Measurements from ENCODE around the gene HOXC4.

The HOXC4 gene

DNA sequence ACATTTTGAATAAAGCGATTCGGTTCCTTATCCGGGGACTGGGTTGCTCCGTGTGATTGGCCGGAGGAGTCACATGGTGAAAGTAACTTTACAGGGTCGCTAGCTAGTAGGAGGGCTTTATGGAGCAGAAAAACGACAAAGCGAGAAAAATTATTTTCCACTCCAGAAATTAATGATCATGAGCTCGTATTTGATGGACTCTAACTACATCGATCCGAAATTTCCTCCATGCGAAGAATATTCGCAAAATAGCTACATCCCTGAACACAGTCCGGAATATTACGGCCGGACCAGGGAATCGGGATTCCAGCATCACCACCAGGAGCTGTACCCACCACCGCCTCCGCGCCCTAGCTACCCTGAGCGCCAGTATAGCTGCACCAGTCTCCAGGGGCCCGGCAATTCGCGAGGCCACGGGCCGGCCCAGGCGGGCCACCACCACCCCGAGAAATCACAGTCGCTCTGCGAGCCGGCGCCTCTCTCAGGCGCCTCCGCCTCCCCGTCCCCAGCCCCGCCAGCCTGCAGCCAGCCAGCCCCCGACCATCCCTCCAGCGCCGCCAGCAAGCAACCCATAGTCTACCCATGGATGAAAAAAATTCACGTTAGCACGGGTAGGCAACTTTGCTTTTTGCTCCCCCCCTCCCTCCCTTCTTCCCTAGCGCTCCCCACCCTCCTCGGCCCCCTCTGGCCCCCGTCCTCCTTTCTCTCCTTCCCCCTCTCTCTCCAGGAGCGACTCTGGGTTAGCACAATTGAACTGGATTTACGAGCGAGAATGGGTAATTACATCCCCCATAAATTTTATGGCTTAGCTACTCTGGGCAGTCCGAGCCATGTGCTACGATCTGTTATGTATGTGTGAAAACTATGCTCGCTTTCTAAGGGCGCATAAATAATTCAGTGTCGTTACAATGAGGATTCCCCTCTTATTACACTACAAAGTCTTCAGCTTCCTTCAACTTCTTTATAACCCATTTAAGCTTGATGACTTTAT, at the start of gene HOXC4:
HOXC4 (plus strand) TSS at position 85 of the 991 bp plus-strand sequence; CDS start at position 173, 88 bp downstream.
- DNase-seq (ENCODE audit: low read depth in 3 of 3): no peak

DNA sequence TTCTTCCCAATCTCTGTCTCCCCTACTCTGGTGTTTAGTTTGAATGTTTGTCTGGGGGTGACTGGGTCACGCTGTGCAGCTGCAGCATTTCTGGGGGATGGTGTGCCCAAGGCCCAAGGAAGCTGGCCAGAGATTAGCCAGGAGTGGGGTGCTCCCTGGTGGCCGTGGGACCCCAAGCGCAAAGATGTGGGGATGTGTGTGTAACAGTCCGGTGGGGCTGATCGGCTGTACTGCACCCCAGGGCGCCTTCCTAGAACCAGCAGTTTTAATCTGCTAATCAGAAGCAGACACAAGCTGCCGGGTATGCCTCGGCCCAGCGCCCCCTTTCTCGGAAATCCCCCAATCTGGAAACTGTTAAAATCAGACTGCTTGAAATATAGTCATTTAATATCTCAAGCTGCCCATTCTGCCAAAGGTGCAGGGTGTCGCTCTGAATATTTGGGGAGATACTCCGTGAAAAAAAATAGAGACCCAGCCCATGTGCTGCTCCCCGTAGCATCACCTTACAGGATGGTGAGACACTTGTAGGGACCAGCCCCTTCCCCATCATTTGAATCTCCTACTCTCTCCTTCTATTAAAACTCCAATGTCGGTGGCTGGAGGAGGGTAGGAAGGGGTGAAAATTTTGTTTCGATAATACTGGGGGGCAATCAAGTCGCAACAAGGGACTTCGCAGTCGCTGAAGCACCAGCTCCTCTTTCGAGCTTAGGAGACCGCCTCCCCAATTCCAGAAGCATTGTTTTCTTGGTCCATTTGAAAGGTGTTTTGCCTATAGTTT, 49.4 kb upstream of the HOXC4 start:
- DNase-seq (ENCODE audit: low read depth in 3 of 3): no peak

DNA sequence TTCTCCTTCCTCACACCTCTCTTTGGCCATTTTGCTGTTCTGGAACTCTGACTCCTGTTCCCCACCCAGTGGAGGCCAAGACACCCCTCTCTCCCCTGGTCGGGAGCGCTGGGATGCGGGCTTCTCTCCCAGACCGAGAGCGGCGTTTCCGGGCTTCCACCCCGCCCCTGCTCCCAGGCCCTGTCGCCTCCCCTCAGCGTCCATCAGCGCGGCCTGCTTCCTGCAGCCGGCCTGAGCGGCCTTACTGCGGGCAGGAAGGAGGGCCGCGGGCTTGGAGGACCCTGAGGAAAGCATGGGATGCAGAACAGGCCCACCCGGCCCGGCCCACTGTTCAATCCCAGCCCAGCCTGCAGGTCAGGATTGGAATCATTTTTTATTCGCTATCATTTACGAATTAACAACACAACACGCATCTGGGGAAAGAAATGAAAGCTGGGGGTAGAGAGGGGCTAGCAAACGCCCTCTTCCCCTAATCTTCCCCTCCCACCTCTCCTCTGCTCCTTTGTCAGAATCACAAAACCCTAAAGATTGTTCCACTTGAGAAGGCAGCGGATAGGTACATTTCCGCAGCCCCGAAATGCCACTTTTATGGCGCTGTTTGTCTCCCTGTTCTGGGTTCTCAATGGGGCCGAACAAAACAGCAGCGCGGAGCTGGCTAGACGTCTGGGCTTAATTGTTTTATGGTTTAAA, 48.6 kb upstream of the HOXC4 start:
- no peak for DNase-seq (ENCODE audit: low read depth in 3 of 3)

DNA sequence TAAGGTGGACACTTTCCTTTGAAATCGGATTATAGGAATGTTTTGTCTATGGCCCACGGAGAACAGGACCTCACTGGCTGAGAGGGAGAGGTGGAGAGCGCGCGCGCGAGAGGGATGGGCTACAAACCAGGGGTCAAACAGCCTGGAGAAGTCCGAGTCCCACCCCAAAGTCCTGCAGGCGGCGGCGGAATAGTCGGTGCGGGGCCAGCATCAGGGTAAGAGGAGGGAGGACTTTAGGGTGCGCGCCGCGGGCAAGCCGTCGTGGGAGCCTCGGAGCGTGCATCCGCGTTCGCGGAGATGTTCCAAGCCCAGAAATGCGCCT, 48.1 kb upstream of the HOXC4 start:
- no peak for DNase-seq (ENCODE audit: low read depth in 3 of 3)

DNA sequence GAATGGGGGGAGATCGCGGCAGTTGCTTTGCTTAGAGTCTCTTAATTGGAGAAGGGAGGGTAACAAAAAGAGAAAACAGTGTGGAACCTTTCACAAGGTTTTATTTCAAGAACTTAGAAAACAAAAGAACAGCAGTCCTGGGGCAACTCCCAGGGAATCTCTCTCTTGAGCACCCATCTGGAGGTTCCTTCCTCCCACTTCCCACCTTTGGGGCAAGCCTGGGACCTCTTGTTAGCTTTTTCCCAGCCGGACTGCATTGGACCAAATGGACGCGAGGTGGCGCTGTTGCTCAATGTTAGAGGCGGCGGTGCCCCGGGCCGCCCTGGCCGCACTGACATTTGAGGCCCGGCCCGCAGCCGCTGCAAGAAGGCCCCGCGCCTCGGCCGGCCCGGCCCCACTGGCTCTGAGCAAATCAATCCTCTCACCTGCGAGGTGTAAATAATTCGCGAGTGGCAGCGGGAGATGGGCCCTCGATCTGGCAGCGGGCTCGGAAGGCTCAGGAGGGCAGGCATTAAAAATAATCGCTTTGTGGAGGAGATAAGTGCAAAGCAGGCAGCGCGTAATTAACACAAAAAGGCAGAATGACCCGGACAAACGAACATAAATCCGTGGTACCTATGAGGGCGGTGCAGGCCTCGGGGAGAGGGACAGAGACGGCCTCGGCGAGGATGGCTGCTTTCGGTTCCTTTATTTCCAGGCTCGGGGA, 47.6 kb upstream of the HOXC4 start:
- peak; percentile 73 to 78 (median 78) for DNase-seq (ENCODE audit: low read depth in 3 of 3)

DNA sequence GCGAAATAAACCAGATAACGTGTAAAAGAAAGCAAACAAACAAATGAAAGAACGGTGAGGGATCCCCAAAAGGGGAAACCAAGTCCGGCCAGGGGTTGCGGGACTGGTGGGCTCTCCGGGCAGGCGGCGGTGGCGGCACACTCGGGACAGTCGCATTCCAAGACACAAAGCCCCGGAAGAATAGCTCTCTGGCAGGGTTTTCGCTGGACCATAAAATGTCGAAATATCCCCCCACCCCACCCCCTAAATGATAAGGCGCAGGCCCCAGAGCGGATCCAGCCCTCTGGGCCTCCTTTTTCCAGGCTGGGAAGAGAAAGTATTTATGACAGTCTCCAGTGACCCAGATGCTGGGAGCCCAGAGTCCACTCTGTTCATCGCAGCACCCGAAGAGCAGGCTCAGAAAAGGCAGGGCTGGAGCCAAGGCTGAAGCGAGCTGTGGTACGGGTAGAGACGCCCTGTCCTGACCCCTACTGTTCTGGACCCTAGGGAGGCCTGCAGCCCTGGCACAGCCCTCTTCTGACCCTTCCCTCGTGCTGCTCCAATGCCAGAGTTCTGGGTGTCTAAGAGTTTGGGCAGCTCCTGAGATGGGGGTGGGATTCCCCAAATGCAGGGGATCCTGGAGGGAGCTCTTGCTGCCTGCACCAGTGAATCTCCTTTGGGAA, 46.9 kb upstream of the HOXC4 start:
- no peak for DNase-seq (ENCODE audit: low read depth in 3 of 3)

DNA sequence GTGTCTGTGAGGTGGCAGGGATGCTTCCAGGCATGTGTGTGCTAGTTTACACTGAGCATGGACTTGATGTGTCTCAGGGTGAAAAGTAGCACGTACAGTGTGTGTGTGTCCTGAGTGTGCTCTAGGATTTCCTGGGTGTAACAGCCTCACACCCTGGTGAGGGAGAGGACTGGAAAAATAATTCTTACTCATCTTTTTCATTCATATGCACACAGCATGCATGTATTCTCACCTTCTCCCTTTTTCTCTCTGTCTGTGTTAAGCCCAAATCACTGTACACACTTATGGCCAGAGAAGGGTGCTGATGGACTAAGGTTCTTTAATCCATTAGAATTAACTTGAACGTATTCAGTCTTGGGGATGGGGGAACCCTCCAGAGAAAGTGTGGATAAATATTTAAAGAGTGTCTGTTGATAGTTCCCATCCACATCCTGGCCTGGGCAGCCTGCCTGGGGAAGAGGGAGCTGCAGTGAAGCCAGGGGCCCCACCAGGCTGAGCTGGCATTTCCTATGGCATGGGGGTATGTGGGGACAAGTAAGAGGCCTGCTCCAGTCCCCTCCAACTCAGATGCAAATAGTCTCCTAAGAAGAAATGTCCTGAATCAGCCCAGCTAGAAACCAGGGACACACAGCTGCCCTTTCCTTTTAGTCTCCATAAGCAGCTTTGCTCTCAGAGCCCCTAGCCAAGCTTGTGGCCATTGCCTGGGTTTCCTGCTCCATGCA, 45.9 kb upstream of the HOXC4 start:
- DNase-seq (ENCODE audit: low read depth in 3 of 3): no peak

DNA sequence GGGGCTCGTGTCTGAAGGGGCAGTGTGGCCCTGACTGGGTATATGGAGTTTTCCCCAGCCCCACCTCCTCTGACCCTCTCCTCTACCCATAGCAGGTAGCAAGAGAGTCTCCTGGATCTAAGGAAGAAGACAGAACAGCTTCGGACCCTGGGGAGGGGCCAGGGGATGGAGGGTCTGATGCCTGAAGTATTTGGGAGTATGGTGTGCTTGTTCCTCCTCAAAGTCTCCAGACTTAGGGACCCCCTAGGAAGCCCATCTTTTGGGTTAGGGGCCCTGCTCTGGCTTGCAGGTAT, 45.4 kb upstream of the HOXC4 start:
- no peak for DNase-seq (ENCODE audit: low read depth in 3 of 3)

DNA sequence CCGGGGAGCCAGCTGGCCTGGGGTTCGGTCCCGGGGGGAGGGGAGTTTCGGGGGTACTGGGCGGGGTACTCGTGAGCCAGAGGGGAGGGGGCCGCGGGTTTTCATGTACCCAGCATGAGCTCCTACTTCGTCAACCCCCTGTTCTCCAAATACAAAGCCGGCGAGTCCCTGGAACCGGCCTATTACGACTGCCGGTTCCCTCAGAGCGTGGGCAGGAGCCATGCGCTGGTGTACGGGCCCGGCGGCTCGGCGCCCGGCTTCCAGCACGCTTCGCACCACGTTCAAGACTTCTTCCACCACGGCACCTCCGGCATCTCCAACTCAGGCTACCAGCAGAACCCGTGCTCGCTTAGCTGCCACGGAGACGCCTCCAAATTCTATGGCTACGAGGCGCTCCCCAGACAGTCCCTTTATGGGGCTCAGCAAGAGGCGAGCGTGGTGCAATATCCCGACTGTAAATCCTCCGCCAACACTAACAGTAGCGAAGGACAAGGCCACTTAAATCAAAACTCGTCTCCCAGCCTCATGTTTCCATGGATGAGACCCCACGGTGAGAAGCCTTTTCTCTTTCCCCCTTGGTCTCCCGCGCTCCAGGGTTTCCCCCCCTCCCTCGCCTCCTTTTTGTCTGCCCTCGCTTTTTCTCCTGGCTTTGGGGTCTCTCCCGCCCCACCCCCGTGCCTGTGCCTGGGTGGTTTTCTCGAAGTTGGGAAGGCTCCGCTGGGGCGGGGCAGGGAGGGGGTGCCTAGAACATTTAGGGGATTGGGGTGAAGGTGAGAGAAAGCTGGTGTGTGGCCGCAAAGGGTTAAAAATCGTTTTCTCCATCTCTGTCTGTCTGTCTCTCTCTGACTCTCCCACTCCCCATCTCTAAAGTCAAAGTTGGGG, 44.2 kb upstream of the HOXC4 start:
- no peak for DNase-seq (ENCODE audit: low read depth in 3 of 3)

DNA sequence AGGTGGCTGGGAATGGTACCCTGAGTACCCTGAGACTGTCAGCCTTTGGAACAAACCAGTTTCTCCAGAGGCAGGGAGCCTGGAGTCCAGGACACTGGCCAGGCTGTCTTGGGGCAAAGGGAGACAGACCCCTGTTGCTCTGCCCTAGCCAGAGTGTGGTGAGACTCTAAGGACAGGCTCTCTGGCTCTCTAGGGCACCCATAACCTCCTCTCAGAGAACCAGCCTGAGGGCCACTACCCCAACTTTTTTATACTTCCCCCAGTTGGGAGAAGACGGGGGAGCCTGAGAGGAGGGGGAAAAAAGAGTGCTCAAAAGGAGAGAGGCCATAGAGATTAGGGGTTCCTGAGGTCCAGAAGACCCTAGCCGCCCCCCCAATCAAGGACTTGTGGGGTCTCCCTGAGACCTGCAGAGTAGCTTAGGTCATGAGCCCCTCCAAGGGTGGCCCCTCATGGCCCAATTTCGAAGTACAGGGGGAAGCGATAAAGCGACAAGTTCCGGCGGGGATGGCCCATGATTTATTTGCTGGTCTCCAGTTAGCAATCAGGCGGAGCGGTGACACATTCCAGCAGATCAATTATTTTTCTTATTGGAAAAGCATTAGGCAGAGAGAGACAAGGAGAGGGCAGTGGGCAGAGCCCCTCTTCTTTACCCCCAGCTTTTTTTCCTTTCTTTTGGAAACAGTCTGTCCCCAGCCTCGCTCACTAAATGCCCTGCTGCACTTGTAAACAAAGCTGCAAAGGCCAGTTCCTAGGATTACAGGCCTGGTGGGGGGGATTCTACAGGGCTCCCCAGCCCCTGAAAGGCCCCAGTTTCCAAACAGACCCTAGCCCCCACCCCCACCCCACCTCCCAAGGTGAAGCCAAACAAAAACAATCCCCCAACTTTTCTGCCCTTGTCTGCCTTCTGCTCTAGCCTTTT, 43.3 kb upstream of the HOXC4 start:
- DNase-seq (ENCODE audit: low read depth in 3 of 3): no peak

DNA sequence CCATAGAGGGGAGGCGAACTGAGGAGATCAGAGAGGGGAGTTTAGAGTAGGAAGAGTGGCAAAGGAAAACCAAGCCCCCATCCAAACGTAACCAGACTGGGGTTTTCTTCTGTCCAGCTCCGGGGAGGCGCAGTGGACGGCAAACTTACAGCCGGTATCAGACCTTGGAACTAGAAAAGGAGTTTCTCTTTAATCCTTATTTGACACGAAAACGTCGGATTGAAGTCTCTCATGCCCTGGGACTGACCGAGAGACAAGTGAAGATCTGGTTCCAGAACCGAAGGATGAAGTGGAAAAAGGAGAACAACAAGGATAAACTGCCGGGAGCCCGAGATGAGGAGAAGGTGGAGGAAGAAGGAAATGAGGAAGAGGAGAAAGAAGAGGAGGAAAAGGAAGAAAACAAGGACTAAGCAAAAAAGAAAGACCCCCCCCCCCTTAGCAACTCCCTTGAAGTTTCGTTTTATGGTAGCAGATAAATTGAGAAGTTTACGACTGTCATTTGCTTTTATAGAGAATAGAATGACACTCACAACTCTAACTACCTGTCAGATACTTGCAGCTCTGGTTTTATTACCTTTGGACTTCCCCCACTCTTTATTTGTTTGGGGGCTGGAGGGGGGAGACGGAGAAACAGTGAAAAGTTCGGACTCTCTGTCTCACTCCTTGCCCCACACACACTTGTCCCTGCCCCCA, 42.5 kb upstream of the HOXC4 start:
- no peak for DNase-seq (ENCODE audit: low read depth in 3 of 3)

DNA sequence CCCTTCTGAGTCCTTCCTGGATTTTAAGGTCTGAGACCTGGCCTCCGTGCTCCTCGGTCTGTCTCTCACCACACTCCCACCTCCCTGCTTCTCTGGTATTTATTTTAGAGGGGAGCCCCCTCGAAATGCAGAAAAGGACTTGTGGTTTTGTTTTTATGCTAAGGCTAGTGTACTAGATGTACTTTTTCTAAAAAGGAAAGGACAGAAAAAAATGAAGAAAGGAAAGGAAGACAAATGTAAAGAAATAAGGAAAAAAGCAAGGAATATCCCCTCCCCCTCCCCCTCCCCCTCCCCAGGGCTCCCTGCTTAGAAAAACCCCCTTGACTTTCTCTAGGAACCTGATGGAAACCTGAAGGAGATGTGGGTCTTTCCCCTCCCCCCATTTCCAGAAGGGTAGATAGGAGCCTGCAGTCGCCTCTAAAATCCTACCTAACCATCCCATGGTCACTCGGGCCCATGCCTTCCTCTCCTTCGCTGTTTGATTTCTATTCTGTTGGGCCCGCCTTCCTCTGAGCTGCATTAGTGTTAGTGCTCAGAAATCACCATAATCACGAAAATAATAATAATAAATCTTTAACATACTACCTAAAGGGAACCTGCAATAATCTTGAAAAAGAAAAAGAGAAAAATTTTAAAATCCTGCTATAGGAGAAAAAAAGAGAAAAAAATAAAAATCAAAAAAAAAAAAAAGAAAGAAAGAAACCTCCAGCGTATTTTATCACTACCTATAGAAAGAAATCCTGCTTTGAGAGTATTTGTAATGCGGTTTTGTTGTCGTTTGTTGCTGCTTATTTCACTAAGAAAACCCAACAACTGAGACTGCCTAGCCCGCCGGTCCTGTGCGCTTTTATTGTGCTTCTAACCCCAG, 41.7 kb upstream of the HOXC4 start:
- DNase-seq (ENCODE audit: low read depth in 3 of 3): no peak

DNA sequence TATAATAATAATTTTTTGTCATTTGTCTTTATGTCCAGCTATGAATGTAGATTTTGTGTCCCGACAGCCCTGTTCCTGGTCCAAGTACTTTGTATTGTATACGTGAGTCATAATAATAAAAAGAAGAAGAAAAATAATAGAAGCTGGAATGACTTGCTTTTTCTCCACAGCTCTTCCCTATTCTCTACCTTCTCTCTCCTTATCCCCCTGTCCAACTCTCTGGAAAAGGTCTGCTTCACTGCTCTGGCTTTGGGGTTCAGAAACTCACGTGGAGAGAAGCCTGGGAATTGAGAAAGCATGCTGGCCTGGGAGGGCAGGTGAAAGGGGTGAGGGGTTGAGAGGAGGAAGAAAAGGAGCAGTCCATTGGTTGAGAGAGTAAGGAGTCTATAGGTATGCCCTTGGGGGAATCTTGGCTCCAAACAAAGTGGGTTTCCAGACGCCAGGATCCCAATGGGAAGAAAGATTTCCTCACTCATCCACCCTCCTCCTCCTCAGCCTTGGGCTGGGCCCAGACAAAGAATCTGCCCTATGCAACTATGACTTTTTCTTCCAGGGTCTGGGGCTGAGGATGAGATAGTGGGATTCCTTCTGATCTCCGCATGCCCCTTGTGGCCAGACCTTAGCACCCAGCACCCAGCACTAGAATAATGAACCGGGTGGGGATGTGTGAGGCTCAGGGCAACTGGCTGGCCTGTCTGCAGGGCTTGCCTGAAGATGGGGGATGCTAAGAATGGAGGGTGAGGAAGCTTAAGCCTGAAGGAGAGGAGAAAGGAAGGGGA, 40.8 kb upstream of the HOXC4 start:
- no peak for DNase-seq (ENCODE audit: low read depth in 3 of 3)

DNA sequence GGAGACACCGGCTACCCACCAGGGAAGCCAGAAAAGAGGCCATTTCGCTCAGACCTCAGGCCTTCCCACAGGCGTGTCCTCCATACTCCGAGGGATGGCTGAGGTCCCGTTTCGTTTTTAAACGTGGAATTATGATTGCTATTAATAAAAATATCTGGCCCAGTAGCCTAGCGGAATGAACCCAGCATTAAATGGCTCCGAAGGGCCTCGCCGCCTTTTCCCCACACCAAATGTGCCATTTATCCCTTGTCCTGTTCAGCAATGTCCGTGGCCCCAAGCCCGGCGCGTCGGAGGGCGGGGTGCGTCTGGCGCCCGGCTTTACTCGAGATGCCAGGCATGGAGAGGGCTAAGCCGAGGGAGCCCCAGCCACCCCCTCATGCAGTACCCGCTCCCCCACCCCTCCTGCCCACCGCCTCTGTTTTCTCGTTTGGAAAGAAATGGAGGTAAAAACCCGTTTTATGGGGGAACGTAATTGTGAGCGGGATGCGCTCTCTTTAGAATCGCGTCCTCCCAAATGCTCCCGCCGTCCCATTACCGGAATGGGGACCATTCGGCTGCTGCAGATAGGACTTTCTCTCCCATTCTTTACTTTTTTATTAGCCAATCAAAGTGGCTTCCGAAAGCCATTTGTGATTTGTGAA, 39.1 kb upstream of the HOXC4 start:
- DNase-seq (ENCODE audit: low read depth in 3 of 3): no peak

DNA sequence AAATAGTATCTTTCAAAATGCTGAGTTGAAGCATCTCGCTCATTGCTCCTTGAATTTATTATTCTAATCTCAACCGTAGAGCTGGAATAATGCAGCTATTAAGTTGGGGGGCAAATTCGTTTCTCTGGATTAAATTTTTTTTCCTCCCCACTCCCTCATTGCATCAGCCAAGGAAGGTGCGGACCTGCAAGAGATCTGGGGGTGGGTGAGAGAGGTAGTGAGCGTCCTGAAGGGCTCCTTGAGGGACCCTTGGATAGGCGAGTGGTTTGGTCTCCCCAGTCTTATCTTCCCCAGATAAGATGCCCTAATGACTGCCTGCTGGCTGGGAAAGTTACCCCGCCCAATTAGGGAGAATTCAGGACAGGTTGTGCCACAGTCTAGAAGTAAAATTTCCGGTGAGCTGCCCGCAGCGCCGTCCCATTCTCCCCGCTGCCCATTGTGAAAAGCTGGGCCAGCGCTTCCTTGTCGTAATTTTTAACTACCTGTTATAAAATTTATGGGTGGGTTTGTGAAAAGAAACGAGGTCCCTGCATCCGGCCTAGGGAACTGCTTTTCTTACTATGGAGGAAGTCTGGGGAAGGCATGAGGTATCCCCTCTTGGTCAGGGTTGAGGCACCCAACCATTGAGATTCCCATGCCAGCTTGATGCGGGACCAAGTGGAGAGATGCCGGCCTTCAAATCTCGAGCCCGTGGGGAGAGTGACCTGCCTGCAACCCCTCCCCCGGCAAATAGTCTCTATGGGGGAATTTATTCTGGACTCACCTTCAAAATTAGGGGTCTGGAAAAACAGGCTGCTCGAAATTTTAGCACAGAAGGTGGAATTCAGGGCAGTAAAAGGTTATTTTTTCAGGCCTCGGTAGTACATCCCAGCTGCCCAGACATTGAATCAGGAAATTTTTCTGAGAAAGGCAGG, 38.4 kb upstream of the HOXC4 start:
- DNase-seq (ENCODE audit: low read depth in 3 of 3): no peak
